GM19397 (cell line): ENCODE data around the gene NFIX.
"Not testable (repeated sequence)": the region's sequence is repeated elsewhere in the genome, so short reads cannot be mapped to it uniquely, and the experiment has no call there.

Source experiments
- ATAC-seq: cut with Tn5 transposase; IDR thresholded peaks from one replicate; pipeline ENCODE4 v1.9.1; 2021; ENCODE audit warnings: mild to moderate bottlenecking, moderate library complexity; ENCODE audit not compliant: unreplicated experiment

The NFIX gene

DNA sequence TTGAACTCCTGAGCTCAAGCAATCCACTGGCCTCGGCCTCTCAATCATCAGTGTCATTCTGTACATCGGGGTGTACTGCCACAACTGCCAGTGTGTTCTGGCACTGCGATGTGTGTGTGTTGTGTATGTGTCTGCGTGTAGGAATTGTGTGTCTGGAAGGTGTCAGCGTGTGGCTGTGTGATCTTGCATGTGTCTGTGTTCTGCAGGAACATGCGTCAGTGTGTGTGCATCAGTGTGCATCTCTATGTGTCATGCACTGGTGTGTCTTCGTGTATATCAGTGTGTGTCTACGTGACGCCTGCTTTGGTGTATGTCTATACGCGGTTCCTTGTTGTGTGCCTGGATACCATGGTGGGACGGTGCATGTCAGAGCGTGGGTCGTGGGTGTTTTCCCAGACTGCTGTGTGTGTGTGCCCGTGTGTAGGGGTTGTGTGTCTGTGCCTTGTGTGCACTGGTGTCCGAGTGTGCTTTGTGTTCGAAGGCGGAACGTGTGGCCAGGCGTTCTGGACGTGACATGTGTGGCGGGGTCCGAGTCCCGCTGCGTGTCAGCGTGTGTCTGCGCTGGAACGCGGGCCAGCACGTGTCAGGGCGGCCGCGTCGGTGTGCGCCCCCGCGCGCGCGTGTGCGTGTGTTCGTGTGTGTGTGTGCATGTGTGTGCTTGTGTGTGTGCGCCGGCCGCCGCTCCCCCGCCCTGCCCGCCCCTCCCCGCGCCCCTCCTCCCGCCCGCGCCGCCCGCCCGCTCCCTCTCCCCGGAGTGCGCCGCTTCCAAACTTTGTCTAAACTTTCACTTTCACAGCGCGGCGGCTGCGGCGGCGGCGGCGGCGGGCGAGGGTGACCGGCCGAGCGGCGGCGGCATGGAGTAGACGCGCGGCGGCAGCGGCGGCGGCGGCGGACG lies at the start of gene NFIX:
NFIX (plus strand) TSS at position 775 of the 895 bp plus-strand sequence. CDS start 363 bp downstream, outside the sequence.
- ATAC-seq, result no peak

DNA sequence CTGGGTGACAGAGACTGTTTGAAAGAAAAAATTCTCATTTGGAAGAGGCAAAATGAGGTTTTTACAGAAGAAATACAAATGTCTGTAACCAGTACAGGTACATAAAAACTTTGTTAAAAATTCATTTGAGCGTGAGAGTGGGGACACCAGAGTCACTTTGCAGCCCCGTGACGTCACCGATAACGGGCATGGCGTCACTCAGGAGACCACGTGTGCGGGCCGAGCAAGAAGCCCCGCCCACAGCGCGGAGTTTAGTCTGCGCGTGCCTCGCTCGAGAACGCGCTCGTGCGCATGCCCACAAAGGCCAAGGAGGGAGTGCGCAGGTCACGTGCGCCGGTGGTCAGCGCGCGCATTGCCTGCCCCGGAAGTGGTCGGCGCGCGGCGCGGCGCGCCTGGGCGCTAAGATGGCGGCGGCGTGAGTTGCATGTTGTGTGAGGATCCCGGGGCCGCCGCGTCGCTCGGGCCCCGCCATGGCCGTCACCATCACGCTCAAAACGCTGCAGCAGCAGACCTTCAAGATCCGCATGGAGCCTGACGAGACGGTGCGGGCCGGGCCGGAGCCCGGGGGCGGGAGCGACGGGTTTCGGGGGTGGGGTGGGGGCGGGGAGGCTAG lies 49.7 kb upstream of the NFIX start, which contains the start of gene RAD23A:
RAD23A (plus strand) TSS at position 384 of the 613 bp plus-strand sequence; CDS start at position 471, 87 bp downstream.
- ATAC-seq, result peak; percentile 81

- ATAC-seq, result peak; percentile 41
Observed at GRCh38 chr19:12946092-12946721, 49.1 kb upstream of the NFIX start.

DNA sequence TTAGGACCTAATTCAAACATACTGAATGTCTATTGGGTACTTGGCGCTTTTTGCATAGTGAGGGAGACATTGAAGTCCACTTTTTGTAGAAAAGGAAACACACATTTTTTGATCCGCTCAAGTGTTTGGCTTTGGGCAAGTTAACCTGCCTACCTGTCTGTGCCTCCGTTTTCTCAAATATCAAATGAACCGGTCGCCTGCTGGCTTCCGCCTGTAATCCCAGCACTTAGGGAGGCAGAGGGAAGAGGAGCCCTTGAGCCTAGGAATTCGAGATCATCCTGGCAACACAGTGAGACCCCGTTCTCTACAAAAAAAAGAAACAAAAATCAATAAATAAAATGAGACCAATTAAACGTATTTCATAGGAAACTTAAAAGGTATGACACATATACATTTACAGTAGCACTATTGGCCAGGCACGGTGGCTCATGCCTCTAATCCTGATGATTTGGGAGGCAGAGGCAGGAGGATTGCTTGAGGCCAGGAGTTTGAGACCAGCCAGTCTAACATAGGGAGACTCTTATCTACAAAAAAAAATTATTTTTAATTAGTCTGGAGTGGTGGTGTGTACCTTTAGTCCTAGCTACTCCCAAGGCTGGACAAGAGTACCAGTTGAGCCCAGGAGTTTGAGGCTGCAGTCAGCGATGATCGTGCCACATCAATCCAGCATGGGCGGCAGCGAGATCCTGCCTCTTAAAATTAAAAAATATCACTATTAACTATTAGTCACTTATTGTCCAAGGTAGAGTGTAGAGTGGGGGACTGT lies 48.4 kb upstream of the NFIX start:
- no peak for ATAC-seq

DNA sequence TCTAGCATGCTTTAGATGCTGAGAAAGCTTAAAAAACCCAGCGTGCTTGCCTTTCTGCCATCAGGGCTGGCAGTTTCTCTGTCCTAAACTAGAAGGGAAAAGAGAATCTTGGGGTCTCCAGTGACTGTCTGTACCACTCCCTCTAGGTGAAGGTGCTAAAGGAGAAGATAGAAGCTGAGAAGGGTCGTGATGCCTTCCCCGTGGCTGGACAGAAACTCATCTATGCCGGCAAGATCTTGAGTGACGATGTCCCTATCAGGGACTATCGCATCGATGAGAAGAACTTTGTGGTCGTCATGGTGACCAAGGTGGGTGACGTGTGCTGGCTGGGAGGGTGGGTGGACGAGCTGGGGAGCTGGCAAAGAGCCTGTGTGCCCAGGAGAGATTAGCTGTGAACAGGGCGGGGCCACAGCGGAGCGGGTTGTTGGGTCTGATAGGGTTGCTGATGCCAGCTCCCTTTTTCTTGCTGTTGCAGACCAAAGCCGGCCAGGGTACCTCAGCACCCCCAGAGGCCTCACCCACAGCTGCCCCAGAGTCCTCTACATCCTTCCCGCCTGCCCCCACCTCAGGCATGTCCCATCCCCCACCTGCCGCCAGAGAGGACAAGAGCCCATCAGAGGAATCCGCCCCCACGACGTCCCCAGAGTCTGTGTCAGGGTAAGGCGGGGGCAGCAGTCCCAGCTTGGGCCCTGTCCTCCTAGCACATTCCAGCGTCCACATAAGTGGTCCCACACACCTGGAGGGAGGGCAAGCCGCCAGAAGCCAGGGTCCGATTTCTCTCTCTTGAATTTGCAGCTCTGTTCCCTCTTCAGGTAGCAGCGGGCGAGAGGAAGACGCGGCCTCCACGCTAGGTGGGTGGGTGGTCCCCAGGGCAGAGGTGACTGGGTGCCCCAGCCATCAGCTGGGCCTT lies 47.3 kb upstream of the NFIX start:
- ATAC-seq, result no peak

DNA sequence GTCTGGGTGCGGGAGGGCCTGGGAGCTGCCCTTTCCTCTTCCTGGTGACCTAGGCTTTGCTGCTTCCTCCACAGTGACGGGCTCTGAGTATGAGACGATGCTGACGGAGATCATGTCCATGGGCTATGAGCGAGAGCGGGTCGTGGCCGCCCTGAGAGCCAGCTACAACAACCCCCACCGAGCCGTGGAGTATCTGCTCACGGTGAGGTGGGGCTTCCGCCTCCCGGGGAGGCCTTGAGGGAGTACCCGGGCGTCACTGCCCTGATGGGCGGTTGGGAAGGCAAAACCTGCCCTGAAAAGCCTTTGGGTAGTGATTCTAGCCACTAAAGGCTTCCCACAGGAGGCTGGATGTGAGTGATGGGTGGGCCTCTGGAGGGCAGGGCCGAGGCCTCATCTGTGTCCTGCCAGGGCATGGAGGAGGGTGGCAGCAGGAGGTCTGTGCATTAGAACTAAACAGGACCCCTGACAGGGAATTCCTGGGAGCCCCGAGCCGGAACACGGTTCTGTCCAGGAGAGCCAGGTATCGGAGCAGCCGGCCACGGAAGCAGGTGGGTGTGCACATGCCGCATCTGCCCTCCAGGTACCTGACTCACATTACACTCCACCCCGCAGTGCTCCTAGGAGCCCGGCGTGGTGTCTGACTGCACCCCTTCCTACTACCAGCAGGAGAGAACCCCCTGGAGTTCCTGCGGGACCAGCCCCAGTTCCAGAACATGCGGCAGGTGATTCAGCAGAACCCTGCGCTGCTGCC lies 46.5 kb upstream of the NFIX start:
- ATAC-seq, result no peak

DNA sequence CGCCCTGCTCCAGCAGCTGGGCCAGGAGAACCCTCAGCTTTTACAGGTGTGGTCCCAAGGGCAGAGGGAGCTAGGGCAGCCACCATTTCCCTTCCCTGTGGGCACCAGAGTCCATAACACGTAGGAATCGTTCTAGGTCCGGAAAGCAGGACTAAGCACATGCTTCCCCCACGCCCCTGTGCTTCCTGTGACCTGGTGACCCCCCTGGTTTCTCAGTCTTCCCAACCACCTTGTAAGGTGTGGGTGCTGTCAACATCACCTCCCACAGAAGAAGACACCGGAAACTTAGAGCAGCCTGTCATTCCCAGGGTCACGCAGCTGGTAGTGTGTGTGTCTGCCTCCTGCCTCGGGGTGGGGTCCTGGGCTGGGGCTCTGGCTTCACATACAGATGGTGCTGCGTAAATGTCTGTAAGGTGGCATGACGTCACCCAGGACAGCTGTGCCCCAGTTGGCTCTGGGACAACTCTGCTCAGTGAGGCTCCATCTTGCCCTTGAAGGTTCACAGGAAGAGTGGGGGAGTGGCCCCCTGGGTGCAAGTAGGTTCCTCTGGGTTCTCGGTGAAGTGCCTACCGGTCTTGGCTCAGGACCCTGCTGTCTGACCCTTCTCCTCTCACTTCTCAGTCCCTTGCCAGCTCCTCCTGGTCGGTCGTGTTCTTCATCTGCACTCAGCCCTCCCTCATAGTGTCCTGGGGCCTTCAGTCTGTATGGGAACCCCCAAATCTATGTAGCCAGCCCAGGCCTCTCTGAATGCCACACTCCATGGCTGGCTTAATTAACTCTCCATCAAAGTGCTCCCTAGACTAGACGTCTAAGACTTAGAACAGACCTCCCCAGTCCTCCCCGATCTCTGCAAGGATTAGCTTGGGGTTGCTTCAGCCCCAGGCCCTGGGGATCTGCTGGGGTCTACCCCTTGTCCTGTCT lies 45.7 kb upstream of the NFIX start:
- no peak for ATAC-seq

DNA sequence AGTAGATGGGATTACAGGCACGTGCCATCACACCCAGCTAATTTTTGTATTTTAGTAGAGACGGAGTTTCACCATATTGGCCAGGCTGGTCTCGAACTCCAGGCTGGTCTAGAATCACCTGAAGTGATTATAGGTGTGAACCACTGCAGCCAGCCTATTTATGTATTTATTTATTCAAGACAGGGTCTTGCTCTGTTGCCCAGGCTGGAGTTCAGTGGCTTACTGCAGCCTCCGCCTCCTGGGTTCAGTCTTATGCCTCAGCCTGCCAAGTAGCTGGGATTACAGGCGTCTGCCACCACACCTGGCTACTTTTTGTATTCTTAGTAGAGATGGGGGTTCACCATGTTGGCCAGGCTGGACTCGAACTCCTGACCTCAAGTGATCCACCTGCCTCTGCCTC lies 43.2 kb upstream of the NFIX start:
- not testable (repeated sequence) for ATAC-seq

GRCh38 chr19:12952488-12953137 lies 42.7 kb upstream of the NFIX start:
- ATAC-seq, result no peak

- no peak for ATAC-seq
Observed at GRCh38 chr19:12953138-12953798, 42.0 kb upstream of the NFIX start.

DNA sequence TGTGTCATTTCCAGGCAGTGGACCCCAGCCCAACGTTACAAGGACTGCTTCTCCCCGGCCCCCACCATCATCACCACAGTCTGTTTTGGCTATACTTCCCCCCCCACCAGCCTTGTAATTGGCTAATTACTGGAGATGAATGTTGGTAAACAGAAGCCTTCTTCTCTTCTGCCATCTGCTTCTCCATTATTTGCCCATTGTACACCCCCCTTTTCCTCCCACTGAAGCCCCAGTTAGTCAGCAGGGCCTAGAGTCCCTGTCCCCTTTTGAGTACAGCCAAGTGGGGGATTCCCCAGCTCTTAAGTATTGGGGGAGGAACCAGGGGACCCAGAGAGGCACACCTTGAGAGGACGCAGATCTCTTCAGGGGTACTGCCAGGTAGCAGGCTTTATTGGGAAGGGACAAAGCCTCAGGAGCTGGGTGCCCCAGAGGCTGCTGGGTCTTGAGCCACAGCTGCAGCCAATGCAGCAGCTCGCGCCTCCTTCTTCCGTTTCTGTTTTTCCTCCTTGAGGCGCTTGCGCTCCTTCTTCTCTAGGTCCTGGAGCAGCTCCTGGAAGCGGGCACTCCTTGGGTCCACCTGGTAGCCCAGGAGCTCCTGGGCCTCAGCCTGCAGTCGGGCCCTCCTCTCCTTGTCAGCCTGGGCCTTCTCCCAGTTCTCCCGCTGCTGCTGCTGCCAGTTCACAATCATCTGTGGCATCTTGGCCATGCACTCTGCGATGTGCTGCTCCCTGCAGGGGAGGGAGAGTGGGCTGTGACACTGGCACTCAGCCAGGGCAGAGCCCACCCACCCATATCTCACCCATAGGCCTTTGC lies 41.3 kb upstream of the NFIX start:
- ATAC-seq, result no peak

- ATAC-seq, result no peak
Observed at GRCh38 chr19:12954612-12954962, 40.7 kb upstream of the NFIX start.

- ATAC-seq, result not testable (repeated sequence)
Observed at GRCh38 chr19:12955575-12955974, 39.7 kb upstream of the NFIX start.

DNA sequence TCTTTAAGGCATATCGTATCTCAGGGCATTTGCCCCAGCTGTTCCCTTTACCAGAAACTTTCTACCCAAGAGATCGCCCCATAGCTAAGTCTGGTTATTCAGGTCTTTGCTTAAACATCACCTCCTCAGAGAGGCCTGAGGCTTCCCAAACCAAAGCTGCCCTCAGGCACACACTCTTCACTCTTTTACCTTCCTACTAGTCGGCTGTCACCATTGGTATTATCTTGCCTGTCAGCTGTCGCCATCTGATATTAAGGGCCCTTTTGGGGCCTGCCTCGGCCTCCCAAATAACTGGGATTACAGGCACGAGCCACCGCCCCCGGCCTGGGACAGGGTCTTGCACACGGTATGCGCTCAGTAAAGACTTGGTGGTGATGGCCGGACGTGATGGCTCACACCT lies 39.3 kb upstream of the NFIX start:
- no peak for ATAC-seq

DNA sequence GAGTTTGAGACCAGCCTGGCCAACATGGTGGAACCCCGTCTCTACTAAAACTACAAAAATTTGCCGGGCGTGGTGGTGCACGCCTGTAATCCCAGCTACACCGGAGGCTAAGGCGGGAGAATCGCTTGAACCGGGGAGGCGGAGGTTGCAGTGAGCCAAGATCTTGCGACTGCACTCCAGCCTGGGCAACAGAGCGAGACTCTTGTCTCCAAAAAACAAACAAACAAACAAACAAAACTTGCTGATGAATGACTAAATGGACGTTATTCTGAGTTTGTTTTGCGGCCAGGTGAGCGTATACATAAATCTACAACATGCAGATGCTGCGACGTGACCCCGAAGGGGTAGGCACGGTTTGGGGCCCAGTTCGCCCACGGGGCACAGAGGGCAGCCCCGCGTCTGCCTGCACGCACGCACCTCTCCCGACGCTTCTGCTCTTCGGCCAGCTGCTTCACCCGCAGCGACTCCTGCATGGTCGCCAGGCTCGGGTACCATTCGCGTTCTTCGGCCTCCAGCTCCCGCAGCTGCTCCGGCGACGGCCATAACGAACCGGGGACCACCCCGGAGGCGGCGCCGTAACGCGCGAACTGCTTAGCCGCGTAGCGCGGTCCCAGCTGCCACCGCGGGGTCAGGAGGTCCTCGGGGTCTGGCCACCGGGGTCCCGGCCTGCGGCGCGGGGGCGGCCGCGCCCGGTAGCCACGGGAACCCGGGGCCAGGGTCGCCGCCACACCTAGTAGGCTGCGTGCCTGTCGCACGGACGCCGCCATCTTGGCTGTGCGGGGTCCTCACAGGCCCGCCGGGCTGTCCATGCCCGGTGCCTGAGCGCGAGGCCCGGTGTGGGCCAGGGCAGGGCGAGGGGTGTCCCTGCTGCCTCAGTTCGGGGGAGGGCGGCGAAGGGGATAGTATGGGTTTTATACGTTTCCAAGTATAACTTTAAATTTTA lies 38.6 kb upstream of the NFIX start, which contains the start of gene GADD45GIP1:
GADD45GIP1 (minus strand) TSS at position 778 of the 943 bp plus-strand sequence; CDS start at position 767, 11 bp downstream.
- ATAC-seq, result peak; percentile 87
